AG04449 (cell line): Measurements from ENCODE around the gene TMEM82.

Source experiments
- CTCF ChIA-PET: fragments of 350-600 bp; formaldehyde crosslinking; extraction: SDS; loops from one replicate; lab custom pipeline; 2021; ENCODE audit warnings: antibody characterized with exemption; lab: Yijun Ruan, JAX
- POLR2A ChIA-PET: fragments of 400-600, 350-600 bp; formaldehyde crosslinking; extraction: SDS; loops from one replicate; lab custom pipeline; 2020; ENCODE audit warnings: antibody characterized with exemption, inconsistent platforms; lab: Yijun Ruan, JAX
- DNase-seq: peaks from one replicate; pipeline ENCODE4 v3.0.0-alpha.2; 2010; ENCODE audit warnings: low read depth, low spot score
- H3K4me3 ChIP-seq: 2 replicates; pipeline ENCODE4 v1.5.1; 2011; ENCODE audit warnings: low read depth, mild to moderate bottlenecking, control low read depth, low read length
- TF ChIP-seq, protein P1 (sequence below): IDR thresholded peaks from one replicate; pipeline ENCODE4 v1.5.1; 2011; ENCODE audit warnings: mild to moderate bottlenecking, moderate library complexity, low read length, control low read depth, inconsistent platforms; ENCODE audit not compliant: insufficient read depth; ENCODE audit errors: missing control alignments

The TMEM82 gene

DNA sequence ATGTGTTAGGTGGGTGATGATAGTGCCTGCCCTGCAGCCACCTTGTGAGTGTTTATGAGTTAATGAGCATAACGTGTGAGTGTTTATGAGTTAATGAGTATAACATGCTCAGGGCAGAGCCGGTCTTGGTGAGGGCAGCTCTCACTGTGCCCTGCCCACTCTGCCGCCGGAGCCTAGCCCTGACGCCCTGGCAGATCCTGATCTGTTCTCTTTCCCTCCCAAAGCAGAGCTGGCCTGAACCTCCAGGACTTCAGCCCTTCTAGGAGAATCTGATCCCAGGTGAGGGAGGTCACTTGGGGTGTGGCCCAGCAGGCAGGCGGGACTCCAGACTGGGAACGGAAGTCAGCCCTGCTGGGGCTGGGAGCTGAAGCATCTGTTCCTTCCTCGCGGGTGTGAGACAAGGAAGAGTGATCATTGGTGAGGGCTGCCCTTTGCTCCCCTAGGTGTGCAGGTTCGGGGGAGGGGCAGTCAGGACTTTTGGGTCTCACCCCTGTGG lies 22.0 kb downstream of the TMEM82 start:
- no peak for DNase-seq
- H3K4me3 ChIP-seq, result no peak overlapping the region
- TF ChIP-seq, protein P1, sequence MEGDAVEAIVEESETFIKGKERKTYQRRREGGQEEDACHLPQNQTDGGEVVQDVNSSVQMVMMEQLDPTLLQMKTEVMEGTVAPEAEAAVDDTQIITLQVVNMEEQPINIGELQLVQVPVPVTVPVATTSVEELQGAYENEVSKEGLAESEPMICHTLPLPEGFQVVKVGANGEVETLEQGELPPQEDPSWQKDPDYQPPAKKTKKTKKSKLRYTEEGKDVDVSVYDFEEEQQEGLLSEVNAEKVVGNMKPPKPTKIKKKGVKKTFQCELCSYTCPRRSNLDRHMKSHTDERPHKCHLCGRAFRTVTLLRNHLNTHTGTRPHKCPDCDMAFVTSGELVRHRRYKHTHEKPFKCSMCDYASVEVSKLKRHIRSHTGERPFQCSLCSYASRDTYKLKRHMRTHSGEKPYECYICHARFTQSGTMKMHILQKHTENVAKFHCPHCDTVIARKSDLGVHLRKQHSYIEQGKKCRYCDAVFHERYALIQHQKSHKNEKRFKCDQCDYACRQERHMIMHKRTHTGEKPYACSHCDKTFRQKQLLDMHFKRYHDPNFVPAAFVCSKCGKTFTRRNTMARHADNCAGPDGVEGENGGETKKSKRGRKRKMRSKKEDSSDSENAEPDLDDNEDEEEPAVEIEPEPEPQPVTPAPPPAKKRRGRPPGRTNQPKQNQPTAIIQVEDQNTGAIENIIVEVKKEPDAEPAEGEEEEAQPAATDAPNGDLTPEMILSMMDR, result no peak
- ChIA-PET CTCF (interaction anchor here (1.2 kb wide), 1 partner anchor 11 kb away, joined by 5 read pairs; no protein-coding TSS in a partner anchor), POLR2A (no interaction called here)

DNA sequence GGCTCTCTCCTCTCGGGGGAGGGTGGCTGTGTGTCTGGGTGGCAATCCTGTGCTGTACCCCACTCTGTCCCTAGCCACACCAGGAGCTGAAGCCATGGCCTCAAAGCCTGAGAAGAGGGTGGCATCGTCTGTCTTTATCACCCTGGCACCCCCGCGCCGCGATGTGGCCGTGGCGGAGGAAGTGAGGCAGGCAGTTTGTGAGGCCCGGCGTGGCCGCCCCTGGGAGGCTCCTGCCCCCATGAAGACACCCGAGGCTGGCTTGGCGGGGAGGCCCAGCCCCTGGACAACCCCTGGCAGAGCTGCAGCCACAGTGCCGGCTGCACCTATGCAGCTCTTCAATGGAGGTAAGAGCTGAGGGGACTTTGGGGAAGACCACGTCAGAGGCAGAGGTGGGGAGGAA lies 22.6 kb downstream of the TMEM82 start:
- TF ChIP-seq, protein P1, result no peak
- ChIA-PET POLR2A (no interaction called here), CTCF (interaction anchor here (1.2 kb wide), 1 partner anchor 11 kb away, joined by 5 read pairs; no protein-coding TSS in a partner anchor)
- no peak for DNase-seq
- H3K4me3 ChIP-seq, result no peak overlapping the region

DNA sequence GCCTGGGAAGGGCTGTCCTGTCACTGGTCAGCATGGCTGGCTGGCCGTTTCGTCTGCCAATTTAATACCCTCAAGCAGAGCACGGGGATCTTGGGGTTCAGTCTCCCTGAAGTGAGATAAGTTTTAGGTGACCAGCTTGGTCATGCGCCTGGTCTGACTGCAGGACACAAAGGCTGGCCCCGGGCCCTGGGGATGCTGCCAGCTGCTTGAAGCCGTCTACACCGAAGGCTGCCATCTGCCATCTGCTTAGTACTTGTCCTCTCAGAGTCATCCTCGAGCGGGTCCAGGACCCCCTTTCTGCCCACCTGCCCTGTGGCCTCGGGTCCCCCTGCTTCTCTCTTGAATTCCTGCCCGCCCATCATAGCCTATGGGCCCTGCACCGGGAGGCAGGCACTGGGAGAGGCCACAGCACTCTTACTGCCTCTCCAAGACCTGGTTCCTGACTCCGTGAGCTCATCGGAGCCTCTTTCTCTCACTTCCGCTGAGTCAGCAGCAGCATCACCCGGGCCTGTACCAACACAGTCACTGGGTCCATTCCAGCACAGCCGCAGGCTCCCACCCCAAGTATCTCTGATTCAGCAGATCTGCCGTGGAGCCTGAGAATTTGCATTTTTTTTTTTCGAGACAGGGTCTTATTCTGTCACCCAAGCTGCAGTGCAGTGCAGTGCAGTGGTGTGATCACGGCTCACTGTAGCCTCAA lies 23.3 kb downstream of the TMEM82 start:
- CTCF ChIA-PET, result interaction anchor here (1.2 to 1.4 kb wide), 2 partner anchors 10 to 26 kb away, joined by 5 read pairs; no protein-coding TSS in a partner anchor
- TF ChIP-seq, protein P1, result no peak
- DNase-seq, result no peak
- H3K4me3 ChIP-seq, result no peak overlapping the region
- POLR2A ChIA-PET, result no interaction called here

DNA sequence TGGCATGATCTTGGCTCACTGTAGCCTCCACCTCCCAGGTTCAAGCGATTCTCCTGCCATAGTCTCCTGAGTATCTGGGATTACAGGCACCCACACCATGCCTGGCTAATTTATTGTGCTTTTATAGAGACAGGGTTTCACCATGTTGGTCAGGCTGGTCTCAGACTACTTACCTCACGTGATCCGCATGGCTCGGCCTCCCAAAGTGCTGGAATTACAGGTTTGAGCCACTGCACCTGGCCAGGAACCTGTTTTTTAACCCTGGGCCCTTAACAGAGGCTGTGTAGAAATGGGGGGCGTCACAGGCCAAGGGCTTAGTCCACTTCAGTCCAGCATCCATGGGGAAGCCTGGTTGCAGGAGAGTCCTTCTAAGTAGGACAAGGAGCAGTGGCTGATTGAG lies 25.6 kb downstream of the TMEM82 start:
- TF ChIP-seq, protein P1, result no peak
- CTCF ChIA-PET, result interaction anchor here (1.7 kb wide), 1 partner anchor 9 kb away, joined by 4 read pairs; no protein-coding TSS in a partner anchor
- no peak overlapping the region for H3K4me3 ChIP-seq
- DNase-seq, result no peak
- POLR2A ChIA-PET, result no interaction called here

DNA sequence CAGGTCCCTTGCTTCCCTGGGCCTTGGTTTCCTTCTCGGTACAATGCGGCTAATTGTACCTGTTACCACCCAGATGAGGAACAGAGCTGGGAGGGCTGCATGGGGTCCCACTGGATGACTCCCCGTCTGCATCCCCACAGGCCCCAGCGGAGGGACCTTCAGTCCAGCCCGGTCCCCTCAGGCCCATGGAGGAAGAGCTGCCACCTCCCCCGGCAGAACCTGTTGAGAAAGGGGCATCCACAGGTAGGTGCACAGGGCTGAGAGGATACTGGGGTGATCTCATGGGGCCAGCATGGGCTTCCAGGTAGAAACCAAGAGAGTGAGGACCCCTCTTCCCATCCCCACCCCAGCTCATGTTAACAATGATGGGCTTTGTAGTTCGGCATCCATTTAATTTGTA lies 26.1 kb downstream of the TMEM82 start:
- ChIA-PET CTCF (interaction anchor here (1.1 to 1.7 kb wide), 2 partner anchors 9 to 24 kb away, joined by 4 read pairs; no protein-coding TSS in a partner anchor), POLR2A (no interaction called here)
- TF ChIP-seq, protein P1, result no peak
- no peak for DNase-seq
- no peak overlapping the region for H3K4me3 ChIP-seq

DNA sequence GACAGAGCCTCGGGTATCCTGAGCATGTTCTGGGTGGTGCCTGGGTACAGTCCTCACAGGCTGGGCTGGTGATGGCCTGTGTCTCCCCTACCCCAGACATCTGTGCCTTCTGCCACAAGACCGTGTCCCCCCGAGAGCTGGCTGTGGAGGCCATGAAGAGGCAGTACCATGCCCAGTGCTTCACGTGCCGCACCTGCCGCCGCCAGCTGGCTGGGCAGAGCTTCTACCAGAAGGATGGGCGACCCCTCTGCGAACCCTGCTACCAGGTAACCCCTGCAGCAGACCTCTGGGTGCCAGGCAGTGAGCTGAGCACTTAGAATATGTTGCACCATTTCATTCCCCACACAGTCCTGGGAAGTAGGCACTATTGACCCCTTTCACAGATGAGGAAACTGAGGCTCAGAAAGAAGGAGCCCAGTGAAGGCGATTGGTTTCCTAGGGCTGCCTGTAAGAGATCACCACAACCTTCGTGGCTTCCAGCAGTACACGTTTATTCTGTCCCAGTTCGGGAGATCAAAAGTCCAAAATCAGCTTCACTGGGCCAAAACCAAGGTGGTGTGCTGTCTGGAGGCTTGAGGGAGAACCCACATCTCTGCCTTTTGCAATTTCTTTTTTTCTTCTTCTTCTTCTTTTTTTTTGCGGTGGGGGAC lies 28.1 kb downstream of the TMEM82 start:
- TF ChIP-seq, protein P1, result no peak
- ChIA-PET POLR2A (no interaction called here), CTCF (no interaction called here)
- DNase-seq, result no peak
- H3K4me3 ChIP-seq, result no peak overlapping the region
